ENCODE results near the gene TWF2.

- TF ChIP-seq CTCF (IDR thresholded peaks at IDR 0.05), result no peak
- no peak for TF ChIP-seq POLR2A (IDR thresholded peaks at IDR 0.05)
- TF ChIP-seq EP300 (IDR thresholded peaks at IDR 0.05), result no peak
- TF ChIP-seq POLR2AphosphoS5 (IDR thresholded peaks at IDR 0.05), result no peak
These were observed 56.8 kb downstream of the TWF2 start for GRCh38 chr3:52182196-52182595.

All from upper lobe of left lung (tissue), 4 donors.